NK-92 treated with Interleukin-12 subunit alpha and Interleukin-12 subunit beta, amount 100 ng/mL, for 24 hours (cell line): Measurements from ENCODE around the gene AQP12B.

ENCODE experiments used
- DNase-seq: peaks from one replicate; lab custom pipeline; 2025; lab: John Stamatoyannopoulos, UW

The AQP12B gene

DNA sequence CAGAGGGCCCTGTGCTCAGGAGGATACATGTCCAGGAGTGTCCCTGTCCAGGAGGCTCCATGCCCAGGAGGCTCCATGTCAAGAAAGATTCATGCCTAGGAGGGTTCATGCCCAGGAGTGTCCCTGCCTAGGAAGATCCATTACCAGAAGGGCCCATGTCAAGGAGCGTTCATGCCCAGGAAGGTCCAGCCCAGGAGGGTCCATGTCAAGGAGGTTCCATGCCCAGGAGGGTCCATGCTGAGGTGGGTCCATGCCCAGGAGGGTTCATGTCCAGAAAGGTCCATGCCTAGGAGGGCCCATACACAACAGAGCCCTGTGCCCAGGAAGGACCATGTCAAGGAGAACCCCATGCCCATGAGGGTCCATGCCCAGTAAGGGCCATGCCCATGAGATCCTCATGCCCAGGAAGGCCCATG is 50.4 kb downstream of the AQP12B start:
- no peak for DNase-seq

GRCh38 chr2:240631548-240632305 is 51.0 kb downstream of the AQP12B start:
- DNase-seq: no peak

DNA sequence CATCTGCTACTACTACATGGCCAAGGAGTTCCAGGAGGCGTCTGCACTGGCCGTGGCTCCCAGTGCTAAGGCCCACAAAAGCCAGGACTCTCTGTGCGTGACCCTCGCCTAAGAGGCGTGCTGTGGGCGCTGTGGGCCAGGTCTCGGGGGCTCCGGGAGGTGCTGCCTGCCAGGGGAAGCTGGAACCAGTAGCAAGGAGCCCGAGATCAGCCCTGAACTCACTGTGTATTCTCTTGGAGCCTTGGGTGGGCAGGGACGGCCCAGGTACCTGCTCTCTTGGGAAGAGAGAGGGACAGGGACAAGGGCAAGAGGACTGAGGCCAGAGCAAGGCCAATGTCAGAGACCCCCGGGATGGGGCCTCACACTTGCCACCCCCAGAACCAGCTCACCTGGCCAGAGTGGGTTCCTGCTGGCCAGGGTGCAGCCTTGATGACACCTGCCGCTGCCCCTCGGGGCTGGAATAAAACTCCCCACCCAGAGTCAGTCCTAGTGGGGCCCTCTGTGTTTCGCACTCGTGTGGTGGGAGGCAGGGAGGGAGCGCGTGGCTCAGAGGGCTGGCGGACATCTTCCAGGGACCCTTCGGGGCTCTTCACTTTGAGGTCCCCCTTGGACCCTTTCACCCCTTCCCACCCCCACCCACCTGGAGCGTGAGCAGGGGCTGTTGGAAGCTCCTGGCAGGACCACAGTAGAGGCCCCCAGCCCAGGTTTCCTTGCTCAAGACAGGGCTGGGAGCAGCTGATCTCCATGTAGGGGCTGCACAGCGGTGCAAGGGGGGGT is 51.7 kb downstream of the AQP12B start:
- no peak for DNase-seq

DNA sequence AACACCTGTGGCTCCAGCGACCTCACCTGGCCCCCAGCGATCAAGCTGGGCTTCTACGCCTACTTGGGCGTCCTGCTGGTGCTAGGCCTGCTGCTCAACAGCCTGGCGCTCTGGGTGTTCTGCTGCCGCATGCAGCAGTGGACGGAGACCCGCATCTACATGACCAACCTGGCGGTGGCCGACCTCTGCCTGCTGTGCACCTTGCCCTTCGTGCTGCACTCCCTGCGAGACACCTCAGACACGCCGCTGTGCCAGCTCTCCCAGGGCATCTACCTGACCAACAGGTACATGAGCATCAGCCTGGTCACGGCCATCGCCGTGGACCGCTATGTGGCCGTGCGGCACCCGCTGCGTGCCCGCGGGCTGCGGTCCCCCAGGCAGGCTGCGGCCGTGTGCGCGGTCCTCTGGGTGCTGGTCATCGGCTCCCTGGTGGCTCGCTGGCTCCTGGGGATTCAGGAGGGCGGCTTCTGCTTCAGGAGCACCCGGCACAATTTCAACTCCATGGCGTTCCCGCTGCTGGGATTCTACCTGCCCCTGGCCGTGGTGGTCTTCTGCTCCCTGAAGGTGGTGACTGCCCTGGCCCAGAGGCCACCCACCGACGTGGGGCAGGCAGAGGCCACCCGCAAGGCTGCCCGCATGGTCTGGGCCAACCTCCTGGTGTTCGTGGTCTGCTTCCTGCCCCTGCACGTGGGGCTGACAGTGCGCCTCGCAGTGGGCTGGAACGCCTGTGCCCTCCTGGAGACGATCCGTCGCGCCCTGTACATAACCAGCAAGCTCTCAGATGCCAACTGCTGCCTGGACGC is 52.5 kb downstream of the AQP12B start:
- no peak for DNase-seq

DNA sequence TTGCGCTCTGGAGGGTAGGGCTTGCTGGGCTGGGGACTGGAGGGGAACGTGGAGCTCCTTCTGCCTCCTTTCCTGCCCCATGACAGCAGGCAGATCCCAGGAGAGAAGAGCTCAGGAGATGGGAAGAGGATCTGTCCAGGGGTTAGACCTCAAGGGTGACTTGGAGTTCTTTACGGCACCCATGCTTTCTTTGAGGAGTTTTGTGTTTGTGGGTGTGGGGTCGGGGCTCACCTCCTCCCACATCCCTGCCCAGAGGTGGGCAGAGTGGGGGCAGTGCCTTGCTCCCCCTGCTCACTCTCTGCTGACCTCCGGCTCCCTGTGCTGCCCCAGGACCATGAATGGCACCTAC is 53.1 kb downstream of the AQP12B start:
- no peak for DNase-seq

- DNase-seq: no peak
Observed at GRCh38 chr2:240628808-240629618, 53.7 kb downstream of the AQP12B start.

GRCh38 chr2:240628507-240628807 is 54.2 kb downstream of the AQP12B start:
- DNase-seq: no peak

- DNase-seq: no peak
Observed at GRCh38 chr2:240627736-240628506, 54.8 kb downstream of the AQP12B start.

DNA sequence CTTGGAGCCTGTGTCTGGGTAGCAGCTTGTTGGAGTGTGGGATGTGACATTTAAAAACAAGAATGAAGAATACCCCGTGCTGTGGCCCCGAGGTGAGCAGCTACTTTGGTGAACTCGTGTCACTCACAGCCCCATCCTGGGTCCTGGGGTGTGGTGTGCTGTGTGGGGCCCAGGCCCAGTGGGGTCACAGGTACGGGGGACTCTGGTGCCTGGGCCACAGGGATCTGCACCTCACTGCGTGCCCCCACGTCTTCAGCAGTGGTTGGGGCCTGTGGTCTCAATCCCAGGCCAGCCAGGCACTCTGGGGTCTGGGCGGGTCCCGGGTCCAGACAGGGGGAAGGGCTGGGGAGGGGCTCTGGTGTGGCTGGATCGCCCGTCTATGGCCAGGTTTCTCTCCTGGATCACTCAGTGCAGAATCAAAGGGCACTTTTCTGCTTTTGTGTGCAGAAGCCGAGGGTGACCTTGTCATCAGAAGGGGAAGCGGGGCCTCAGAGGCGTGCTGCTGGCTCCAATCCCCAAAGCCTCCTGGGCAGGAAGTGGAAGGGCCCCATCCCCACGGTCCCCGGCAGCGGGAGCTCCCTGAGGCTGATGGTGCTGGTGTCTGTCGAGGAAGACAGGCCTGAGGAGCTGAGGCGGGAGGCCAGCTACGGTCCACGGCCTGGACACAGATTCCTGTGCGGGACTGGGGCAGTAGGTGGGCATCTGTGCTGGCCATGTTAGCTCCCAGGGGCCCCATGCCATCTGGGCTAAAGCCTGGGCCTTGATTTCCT is 56.0 kb downstream of the AQP12B start:
- no peak for DNase-seq
